Skeletal muscle satellite cell (primary cell): ENCODE measurements around the gene INPP5B.
A peak's percentile ranks its signal among the peaks of the same experiment; 100 is the strongest.

ENCODE experiments used
- H3K27me3 ChIP-seq: 2 replicates; pipeline ENCODE4 v1.7.0; 2013; ENCODE audit warnings: low read length; ENCODE audit not compliant: control insufficient read depth, insufficient read depth
- H3K36me3 ChIP-seq: 2 replicates; pipeline ENCODE4 v1.7.0; 2013; ENCODE audit warnings: mild to moderate bottlenecking, control low read depth, low read length; ENCODE audit not compliant: insufficient read depth
- H3K4me1 ChIP-seq: 2 replicates; pipeline ENCODE4 v1.7.0; 2013; ENCODE audit warnings: low read length; ENCODE audit not compliant: control insufficient read depth, insufficient read depth
- H3K4me2 ChIP-seq: 2 replicates; pipeline ENCODE4 v1.7.0; 2013; ENCODE audit warnings: mild to moderate bottlenecking, low read length
- H3K4me3 ChIP-seq: 2 replicates; pipeline ENCODE4 v1.7.0; 2013; ENCODE audit warnings: low read length
- H3K9ac ChIP-seq: 2 replicates; pipeline ENCODE4 v1.7.0; 2013; ENCODE audit warnings: mild to moderate bottlenecking, low read depth, low read length, moderate library complexity
- H3K9me3 ChIP-seq: replicated peaks from 2 replicates; pipeline ENCODE4 v1.7.0; 2013; ENCODE audit warnings: mild to moderate bottlenecking, control low read depth, low read length

Gene INPP5B

GRCh38 chr1:37860346-37860666 is 86.5 kb downstream of the INPP5B start:
- Histone ChIP-seq H3K36me3 (peaks cover 24% of the 10 kb centered on the region), H3K4me1 (peaks cover 27% of the 10 kb centered on the region), H3K9ac (peak overlapping the region; percentile 96)

GRCh38 chr1:37859507-37860345 is 87.1 kb downstream of the INPP5B start, which contains the start of gene MTF1:
Gene MTF1, minus strand, starts transcription at chr1:37859592. Its CDS starts 1,934 bp downstream, at chr1:37857658.
- Histone ChIP-seq H3K4me1 (peaks cover 25% of the 10 kb centered on the region), H3K4me3 (peak within 1 kb of the TSS; percentile 96), H3K27me3 (no peaks in the 10 kb centered on the region), H3K36me3 (peaks cover 21% of the 10 kb centered on the region), H3K9me3 (no peaks in the 10 kb centered on the region), H3K4me2 (peak within 1 kb of the TSS; percentile 91), H3K9ac (peak within 1 kb of the TSS; percentile 96)

More at GRCh38 chr1:37860346-37860666, 86.5 kb downstream of the INPP5B start:
- Histone ChIP-seq H3K9me3 (no peaks in the 10 kb centered on the region), H3K27me3 (no peaks in the 10 kb centered on the region), H3K4me3 (peak overlapping the region; percentile 96), H3K4me2 (peak overlapping the region; percentile 91)

GRCh38 chr1:37858931-37859506 is 87.8 kb downstream of the INPP5B start:
- H3K27me3 ChIP-seq: no peaks in the 10 kb centered on the region
- H3K4me1 ChIP-seq: peaks cover 25% of the 10 kb centered on the region
- peak overlapping the region; percentile 96 for H3K9ac ChIP-seq
- peaks cover 23% of the 10 kb centered on the region for H3K36me3 ChIP-seq
- H3K9me3 ChIP-seq: no peaks in the 10 kb centered on the region
- H3K4me3 ChIP-seq: peak overlapping the region; percentile 96
- peak overlapping the region; percentile 85 for H3K4me2 ChIP-seq

- no peak overlapping the region for H3K4me3 ChIP-seq
These were observed 92.4 kb downstream of the INPP5B start for GRCh38 chr1:37854406-37854805.

GRCh38 chr1:37853157-37853556 is 93.7 kb downstream of the INPP5B start:
- H3K9ac ChIP-seq: no peak overlapping the region
- peaks cover 37% of the 10 kb centered on the region for H3K36me3 ChIP-seq
- H3K4me3 ChIP-seq: no peak overlapping the region
- H3K27me3 ChIP-seq: no peaks in the 10 kb centered on the region
- no peak overlapping the region for H3K4me2 ChIP-seq
- peaks cover 9% of the 10 kb centered on the region for H3K4me1 ChIP-seq
- H3K9me3 ChIP-seq: no peaks in the 10 kb centered on the region

More at GRCh38 chr1:37854406-37854805, 92.4 kb downstream of the INPP5B start:
- H3K9me3 ChIP-seq: no peaks in the 10 kb centered on the region
- H3K27me3 ChIP-seq: no peaks in the 10 kb centered on the region
- H3K9ac ChIP-seq: no peak overlapping the region
- H3K4me1 ChIP-seq: peaks cover 15% of the 10 kb centered on the region
- no peak overlapping the region for H3K4me2 ChIP-seq
- peaks cover 29% of the 10 kb centered on the region for H3K36me3 ChIP-seq

- Histone ChIP-seq H3K27me3 (no peaks in the 10 kb centered on the region), H3K9me3 (no peaks in the 10 kb centered on the region), H3K4me2 (no peak overlapping the region), H3K9ac (no peak overlapping the region), H3K4me1 (peaks cover 8% of the 10 kb centered on the region), H3K4me3 (no peak overlapping the region), H3K36me3 (peaks cover 32% of the 10 kb centered on the region)
These were observed 95.1 kb downstream of the INPP5B start for GRCh38 chr1:37851782-37852210.

GRCh38 chr1:37851262-37851661 is 95.6 kb downstream of the INPP5B start:
- Histone ChIP-seq H3K4me3 (no peak overlapping the region), H3K4me1 (peaks cover 8% of the 10 kb centered on the region), H3K27me3 (no peaks in the 10 kb centered on the region), H3K9ac (no peak overlapping the region), H3K9me3 (no peaks in the 10 kb centered on the region), H3K36me3 (peaks cover 30% of the 10 kb centered on the region), H3K4me2 (no peak overlapping the region)

GRCh38 chr1:37850352-37850955 is 96.4 kb downstream of the INPP5B start:
- peaks cover 30% of the 10 kb centered on the region for H3K36me3 ChIP-seq
- H3K4me1 ChIP-seq: peaks cover 8% of the 10 kb centered on the region
- H3K9ac ChIP-seq: no peak overlapping the region
- no peaks in the 10 kb centered on the region for H3K9me3 ChIP-seq
- H3K4me2 ChIP-seq: no peak overlapping the region
- H3K4me3 ChIP-seq: no peak overlapping the region
- no peaks in the 10 kb centered on the region for H3K27me3 ChIP-seq

- H3K9me3 ChIP-seq: no peaks in the 10 kb centered on the region
- H3K27me3 ChIP-seq: no peaks in the 10 kb centered on the region
- H3K4me1 ChIP-seq: peaks cover 8% of the 10 kb centered on the region
- peaks cover 33% of the 10 kb centered on the region for H3K36me3 ChIP-seq
- H3K4me2 ChIP-seq: no peak overlapping the region
- H3K4me3 ChIP-seq: no peak overlapping the region
- H3K9ac ChIP-seq: no peak overlapping the region
These were observed 97.4 kb downstream of the INPP5B start for GRCh38 chr1:37849480-37849879.

GRCh38 chr1:37846647-37847339 is 100.1 kb downstream of the INPP5B start:
- H3K9ac ChIP-seq: no peak overlapping the region
- H3K4me2 ChIP-seq: no peak overlapping the region
- peaks cover 23% of the 10 kb centered on the region for H3K36me3 ChIP-seq
- peaks cover 4% of the 10 kb centered on the region for H3K4me1 ChIP-seq
- no peaks in the 10 kb centered on the region for H3K27me3 ChIP-seq
- H3K4me3 ChIP-seq: no peak overlapping the region
- H3K9me3 ChIP-seq: no peaks in the 10 kb centered on the region

GRCh38 chr1:37845786-37846185 is 101.1 kb downstream of the INPP5B start:
- no peaks in the 10 kb centered on the region for H3K4me1 ChIP-seq
- H3K9me3 ChIP-seq: no peaks in the 10 kb centered on the region
- H3K9ac ChIP-seq: no peak overlapping the region
- no peak overlapping the region for H3K4me3 ChIP-seq
- H3K27me3 ChIP-seq: no peaks in the 10 kb centered on the region
- H3K4me2 ChIP-seq: no peak overlapping the region
- H3K36me3 ChIP-seq: peaks cover 33% of the 10 kb centered on the region
